GM12872 (cell line): Measurements from ENCODE around the gene SERF2.

ENCODE experiments used
- TF ChIP-seq, protein P1 (sequence below): IDR thresholded peaks from 3 replicates; pipeline ENCODE4 v1.5.1; 2011; ENCODE audit warnings: low read depth, mild to moderate bottlenecking, low read length, moderate library complexity; ENCODE audit not compliant: insufficient read depth

SERF2 gene

DNA sequence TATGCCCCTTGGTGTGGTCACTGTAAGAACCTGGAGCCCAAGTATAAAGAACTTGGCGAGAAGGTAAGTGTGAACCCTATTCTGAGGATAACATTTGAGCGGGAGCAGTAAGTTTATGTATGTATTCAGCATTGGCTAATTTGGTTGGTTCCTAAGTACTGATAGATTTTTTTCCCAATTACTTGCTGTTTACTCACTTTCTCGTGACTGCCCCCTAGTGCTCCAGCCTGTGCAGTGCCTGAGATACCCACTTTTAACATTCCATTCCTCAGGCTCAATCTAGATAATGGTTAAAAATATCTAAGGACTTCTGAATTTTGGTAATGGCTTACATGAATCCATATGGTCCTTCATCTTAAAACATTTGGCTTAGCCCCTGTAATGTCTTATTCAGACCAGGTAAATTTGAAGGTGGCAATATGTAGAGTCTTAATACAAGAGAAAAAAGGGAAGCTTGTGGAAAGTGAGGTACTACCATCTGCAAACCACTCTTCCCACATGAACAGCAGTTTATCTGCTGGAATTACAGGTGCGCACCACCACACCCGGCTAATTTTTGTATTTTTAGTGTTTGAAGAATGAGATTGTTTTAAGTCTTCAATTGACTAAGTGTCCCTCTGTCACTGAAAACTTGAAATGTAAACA lies 22.4 kb upstream of the SERF2 start:
- TF ChIP-seq, protein P1, sequence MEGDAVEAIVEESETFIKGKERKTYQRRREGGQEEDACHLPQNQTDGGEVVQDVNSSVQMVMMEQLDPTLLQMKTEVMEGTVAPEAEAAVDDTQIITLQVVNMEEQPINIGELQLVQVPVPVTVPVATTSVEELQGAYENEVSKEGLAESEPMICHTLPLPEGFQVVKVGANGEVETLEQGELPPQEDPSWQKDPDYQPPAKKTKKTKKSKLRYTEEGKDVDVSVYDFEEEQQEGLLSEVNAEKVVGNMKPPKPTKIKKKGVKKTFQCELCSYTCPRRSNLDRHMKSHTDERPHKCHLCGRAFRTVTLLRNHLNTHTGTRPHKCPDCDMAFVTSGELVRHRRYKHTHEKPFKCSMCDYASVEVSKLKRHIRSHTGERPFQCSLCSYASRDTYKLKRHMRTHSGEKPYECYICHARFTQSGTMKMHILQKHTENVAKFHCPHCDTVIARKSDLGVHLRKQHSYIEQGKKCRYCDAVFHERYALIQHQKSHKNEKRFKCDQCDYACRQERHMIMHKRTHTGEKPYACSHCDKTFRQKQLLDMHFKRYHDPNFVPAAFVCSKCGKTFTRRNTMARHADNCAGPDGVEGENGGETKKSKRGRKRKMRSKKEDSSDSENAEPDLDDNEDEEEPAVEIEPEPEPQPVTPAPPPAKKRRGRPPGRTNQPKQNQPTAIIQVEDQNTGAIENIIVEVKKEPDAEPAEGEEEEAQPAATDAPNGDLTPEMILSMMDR, result peak; percentile 86

DNA sequence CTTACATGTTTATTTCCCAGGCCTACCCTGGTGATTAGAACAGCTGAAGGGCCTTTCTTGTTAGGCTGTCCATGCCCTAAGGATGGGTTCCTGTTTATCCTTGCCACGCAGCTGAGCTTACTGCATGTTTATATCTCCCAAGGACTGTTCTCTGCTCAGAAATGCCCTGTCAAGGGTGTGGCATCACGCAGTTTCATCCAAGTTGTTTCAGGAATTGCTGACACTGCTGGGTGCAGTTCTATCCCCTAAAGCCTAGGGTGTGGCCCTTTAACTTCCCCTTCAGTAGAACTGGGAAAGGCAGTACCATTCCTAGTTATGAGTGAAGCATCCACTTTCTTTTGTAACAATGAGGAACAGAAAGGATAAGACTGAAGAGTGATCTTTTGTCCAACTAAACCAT lies 20.3 kb upstream of the SERF2 start:
- TF ChIP-seq, protein P1, result no peak

DNA sequence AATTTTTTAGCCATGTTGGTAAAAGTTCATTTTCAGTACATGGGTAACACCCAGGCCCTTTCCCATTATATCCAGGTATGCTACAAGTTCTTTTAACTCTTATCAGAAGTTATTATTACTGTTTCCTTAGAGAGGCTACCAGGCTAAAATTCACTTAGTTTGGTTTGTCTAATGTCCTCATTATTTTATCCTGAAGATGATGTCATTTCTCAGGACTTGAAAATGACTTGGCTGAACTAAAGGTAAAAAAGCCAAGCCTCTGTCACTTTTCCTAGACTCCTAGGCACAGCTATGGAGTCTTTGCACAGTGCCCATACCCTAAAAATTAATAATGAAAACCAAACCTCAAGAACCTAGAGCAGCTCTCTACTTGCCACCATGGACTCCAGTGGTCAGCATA lies 19.5 kb upstream of the SERF2 start:
- TF ChIP-seq, protein P1, result no peak

DNA sequence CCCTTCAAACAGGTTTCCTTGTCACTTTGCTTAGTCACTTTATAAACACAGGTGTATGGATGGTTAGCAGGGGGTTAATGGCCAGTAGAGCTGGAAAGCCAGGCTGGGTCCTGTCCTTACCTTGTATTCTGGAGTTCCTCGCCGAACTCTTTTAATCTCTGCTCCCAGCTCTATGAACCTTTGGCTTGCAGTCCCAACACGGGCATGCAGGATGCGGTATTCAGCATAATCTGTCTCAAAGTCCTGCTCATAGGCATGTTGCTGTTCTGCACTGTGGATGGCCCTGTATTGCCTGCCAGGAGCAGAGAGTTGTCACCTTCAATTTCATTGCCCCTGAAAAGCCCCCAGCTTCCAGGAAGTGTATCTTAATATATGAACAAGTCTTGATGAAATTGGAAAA lies 18.1 kb upstream of the SERF2 start:
- TF ChIP-seq, protein P1, result no peak

DNA sequence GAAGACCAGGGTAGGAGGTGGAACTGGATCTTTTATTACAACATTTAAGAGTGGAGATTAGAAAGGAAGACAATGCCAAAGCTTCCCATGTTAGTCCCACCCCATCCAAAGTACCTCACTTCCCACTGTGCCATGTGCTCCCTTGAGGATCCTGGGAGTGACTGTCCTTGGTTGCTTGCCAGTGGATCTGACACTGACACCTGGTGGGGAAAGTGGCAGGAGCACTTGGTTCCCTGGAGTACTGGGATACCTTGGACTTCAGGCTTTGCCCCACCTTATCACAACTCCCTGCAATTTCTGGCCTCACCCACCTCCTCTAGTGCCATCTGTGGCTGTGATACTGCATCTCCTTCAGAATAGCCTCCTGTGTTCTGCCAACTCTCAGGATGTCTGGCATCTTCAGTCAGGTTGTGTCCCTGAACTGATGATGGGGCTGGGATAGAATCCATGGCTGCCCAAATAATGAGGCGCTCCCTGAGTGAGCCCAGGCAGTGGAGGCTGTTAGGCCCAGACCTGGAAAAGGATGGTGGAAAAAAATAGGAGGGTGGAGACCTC lies 16.6 kb upstream of the SERF2 start:
- TF ChIP-seq, protein P1, result peak; percentile 37; the same call in 2 of the 3 replicates

DNA sequence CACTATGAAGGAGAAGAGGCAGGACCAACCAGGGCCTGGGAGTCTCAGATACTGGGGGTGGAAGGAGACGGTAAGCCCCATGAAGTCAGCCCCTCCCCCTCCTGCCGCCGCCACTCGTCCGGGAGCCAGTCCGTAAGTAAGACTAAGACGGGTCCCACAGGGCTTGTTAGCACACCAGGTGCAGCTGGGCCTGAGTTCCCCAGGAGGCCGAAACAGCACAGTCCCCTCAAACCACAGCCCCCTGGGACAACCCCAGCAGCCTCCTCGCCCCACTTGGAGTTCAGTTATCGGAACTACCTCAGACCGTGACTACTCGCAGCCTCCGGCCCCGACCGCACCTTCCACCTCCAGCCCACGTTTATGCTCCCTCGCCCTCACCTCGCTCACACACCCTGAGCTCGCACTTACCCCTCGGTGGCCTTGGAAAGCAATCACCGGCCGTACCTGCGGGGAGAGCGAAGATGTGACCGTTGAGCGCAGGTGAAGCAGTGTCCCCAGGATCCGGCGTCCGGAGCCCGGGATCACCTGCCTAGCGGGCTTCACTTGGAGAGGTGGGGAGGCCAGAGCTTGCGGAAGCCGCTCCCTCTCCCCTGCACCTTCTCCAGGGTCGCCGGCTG lies 15.9 kb upstream of the SERF2 start:
- TF ChIP-seq, protein P1, result no peak

DNA sequence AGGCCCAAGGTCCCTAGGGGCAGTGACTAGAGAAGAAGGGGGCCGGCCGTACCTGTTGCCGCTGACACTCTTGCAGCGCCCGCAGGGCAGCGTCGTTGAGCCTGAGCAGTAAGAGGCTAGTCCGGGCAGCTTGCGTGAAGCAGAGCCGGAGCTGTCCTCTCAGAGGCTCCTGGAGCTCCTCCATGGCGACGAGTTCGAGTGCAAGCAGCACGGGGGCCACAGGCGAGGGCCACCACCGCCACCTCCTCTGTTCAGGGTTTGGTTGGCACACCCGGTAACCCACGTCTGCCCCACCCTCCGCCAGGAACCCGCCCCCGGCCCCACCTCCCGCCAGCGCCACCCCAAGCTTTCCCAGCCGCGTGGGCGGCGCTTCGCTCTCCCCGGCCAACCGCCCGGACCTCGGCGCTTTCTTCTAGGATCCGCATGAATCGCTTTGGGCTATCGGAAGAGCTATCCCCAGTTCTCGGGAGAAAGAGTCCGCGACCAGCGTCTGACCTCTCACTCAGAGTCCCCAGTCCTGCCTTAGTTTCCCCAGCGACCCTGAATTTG lies 15.3 kb upstream of the SERF2 start, which contains the start of gene ELL3:
Gene ELL3 (minus strand): TSS at position 249 of the 549 bp plus-strand sequence. CDS start 65 bp downstream, at position 184.
- TF ChIP-seq, protein P1, result no peak
